OCI-LY3 (cell line): ENCODE measurements around the gene VAV2.

Source experiments
- H2AFZ ChIP-seq: fragments of 200-600, 300-600 bp; shearing (Covaris generic); 2 replicates; pipeline ENCODE4 v1.6.0; 2014; ENCODE audit warnings: antibody characterized with exemption, low read depth, low read length
- H3K27ac ChIP-seq: fragments of 200-600, 300-600 bp; sonication (generic); 2 replicates; pipeline ENCODE4 v1.5.1; 2014; ENCODE audit warnings: mild to moderate bottlenecking, low read length, moderate library complexity, mixed read lengths
- H3K27me3 ChIP-seq: fragments of 200-600, 300-600 bp; sonication (generic); 2 replicates; pipeline ENCODE4 v1.6.1; 2014; ENCODE audit warnings: low read depth, low read length, mixed read lengths
- H3K36me3 ChIP-seq: fragments of 200-600, 300-600 bp; sonication (generic); replicated peaks from 2 replicates; pipeline ENCODE3; 2014; ENCODE audit warnings: low read depth, low read length, mixed read lengths
- H3K4me1 ChIP-seq: fragments of 300-600, 200-600 bp; sonication (generic); 2 replicates; pipeline ENCODE4 v1.6.1; 2014; ENCODE audit warnings: low read length, mixed read lengths
- H3K4me2 ChIP-seq: fragments of 200-600, 300-600 bp; sonication (generic); 2 replicates; pipeline ENCODE4 v1.6.1; 2014; ENCODE audit warnings: low read length, mixed read lengths
- H3K4me3 ChIP-seq: fragments of 300-600, 200-600 bp; sonication (generic); 2 replicates; pipeline ENCODE4 v1.5.1; 2014; ENCODE audit warnings: antibody characterized with exemption, mild to moderate bottlenecking, low read length, moderate library complexity
- H3K79me2 ChIP-seq: fragments of 300-600, 200-600 bp; shearing (Covaris generic); 2 replicates; pipeline ENCODE4 v1.6.1; 2014; ENCODE audit warnings: mild to moderate bottlenecking, low read length, mixed read lengths
- H3K9ac ChIP-seq: fragments of 300-600, 200-600 bp; shearing (Covaris generic); 2 replicates; pipeline ENCODE4 v1.6.0; 2014; ENCODE audit warnings: mild to moderate bottlenecking, low read length, moderate library complexity
- H3K9me3 ChIP-seq: fragments of 200-600, 300-600 bp; shearing (Covaris generic); 2 replicates; pipeline ENCODE4 v1.6.1; 2014; ENCODE audit warnings: low read length, mixed read lengths; ENCODE audit not compliant: insufficient read depth
- H4K20me1 ChIP-seq: fragments of 200-600, 300-600 bp; sonication (generic); 2 replicates; pipeline ENCODE4 v1.6.1; 2016; ENCODE audit warnings: low read length, mixed read lengths; ENCODE audit not compliant: insufficient read depth
- EZH2phosphoT487 ChIP-seq: fragments of 200-600 bp; shearing (Covaris generic); IDR thresholded peaks from 2 replicates; pipeline ENCODE4 v1.6.1; 2018; ENCODE audit warnings: antibody characterized with exemption, mixed run types, low read depth
- TF ChIP-seq, protein P1 (sequence below): fragments of 200-600, 300-600 bp; sonication (generic); IDR thresholded peaks from 2 replicates; pipeline ENCODE4 v1.5.1; 2014; ENCODE audit warnings: antibody characterized with exemption, low read length, low read depth

VAV2 gene

DNA sequence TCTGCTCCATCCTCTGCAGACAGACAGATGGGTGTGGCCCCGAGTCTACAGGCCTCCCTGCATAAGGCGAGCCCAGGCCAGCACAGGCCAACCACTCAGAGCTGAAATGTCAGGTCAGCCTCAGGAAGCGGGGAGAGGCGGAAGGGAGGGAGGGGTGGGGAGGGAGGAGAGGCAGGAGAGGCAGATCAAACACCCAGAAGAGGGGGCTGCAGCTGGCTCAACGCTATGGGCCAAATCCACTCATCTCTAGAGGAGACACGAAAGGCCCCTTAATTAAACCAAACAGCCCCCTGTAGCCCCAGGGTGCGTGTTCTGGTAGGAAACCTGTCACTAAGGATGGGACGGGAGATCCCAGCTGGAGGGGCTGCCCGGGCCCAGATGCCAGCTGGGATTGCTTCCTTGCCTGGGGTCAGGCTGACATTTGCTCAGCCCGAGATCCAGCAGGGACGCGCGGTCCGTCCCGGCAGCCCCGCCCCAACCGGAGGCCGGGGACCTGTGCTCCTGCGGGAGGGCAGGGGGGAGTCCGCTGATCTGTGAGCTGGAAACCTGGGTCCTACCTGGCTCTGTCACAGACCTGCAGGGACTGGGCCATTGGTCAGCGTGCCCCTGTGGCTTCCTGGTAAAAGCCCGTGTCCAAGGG, 156.7 kb downstream of the VAV2 start:
- no peak overlapping the region for H3K27ac ChIP-seq
- no peak overlapping the region for H2AFZ ChIP-seq
- H3K9me3 ChIP-seq, result no peaks in the 10 kb centered on the region
- H3K36me3 ChIP-seq, result peaks cover 4% of the 10 kb centered on the region
- no peak overlapping the region for H3K9ac ChIP-seq
- no peak overlapping the region for H3K4me3 ChIP-seq
- H3K4me1 ChIP-seq, result peaks cover 10% of the 10 kb centered on the region
- peaks cover 14% of the 10 kb centered on the region for H3K79me2 ChIP-seq
- no peak overlapping the region for H3K4me2 ChIP-seq
- peaks cover 35% of the 10 kb centered on the region for H4K20me1 ChIP-seq
- TF ChIP-seq, protein P1, sequence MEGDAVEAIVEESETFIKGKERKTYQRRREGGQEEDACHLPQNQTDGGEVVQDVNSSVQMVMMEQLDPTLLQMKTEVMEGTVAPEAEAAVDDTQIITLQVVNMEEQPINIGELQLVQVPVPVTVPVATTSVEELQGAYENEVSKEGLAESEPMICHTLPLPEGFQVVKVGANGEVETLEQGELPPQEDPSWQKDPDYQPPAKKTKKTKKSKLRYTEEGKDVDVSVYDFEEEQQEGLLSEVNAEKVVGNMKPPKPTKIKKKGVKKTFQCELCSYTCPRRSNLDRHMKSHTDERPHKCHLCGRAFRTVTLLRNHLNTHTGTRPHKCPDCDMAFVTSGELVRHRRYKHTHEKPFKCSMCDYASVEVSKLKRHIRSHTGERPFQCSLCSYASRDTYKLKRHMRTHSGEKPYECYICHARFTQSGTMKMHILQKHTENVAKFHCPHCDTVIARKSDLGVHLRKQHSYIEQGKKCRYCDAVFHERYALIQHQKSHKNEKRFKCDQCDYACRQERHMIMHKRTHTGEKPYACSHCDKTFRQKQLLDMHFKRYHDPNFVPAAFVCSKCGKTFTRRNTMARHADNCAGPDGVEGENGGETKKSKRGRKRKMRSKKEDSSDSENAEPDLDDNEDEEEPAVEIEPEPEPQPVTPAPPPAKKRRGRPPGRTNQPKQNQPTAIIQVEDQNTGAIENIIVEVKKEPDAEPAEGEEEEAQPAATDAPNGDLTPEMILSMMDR, result no peak
- TF ChIP-seq EZH2phosphoT487, result no peak
- no peaks in the 10 kb centered on the region for H3K27me3 ChIP-seq

DNA sequence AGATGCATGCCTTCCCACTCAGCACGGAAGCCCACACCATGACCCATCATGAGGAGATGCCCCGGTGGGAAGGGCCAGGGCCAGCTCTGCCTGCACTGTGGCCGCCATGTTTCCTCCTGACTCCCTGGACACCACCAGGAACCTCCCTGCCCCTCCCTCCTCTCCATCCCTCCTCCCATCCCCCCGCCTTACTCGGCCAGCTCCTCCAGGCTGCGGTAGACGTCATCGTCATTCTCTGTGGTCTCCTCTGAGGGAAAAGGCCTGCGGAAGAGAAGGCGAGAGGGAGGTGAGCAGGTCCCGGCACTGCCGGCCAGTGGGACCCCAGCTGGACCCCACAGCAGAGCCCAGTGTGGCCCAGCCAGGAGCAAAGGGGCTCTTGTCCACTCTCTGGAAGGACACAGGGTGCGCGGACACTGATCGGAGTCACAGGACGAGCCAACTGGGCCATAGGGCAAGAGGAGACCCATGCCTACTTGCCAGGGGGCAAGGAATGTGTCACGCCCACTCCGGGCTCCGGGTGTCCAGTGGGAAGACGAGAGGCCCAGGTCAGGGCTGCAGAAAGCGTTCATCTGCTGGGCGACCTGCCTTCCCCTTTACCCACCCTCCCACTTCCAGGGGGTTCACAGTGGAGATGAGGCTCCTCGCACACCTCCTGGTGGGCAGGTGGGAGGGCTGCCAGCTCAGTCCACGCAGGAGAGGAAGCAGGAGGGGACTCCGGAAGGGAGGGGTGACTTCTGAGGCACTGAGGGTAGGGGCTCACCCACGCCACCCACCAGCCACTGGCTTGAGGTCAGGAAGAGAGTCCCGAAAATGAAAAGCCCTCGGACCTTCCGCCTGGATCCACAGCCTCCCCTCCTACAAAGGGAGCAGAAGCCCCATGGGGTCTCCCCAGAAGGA, 157.8 kb downstream of the VAV2 start:
- Histone ChIP-seq H3K27me3 (no peaks in the 10 kb centered on the region), H3K4me2 (no peak overlapping the region), H2AFZ (no peak overlapping the region), H3K79me2 (peaks cover 9% of the 10 kb centered on the region), H3K9ac (no peak overlapping the region), H3K9me3 (no peaks in the 10 kb centered on the region), H3K27ac (no peak overlapping the region), H4K20me1 (peaks cover 31% of the 10 kb centered on the region), H3K4me1 (peaks cover 21% of the 10 kb centered on the region), H3K36me3 (peaks cover 14% of the 10 kb centered on the region), H3K4me3 (no peak overlapping the region)
- TF ChIP-seq, protein P1, result no peak
- no peak for TF ChIP-seq EZH2phosphoT487

DNA sequence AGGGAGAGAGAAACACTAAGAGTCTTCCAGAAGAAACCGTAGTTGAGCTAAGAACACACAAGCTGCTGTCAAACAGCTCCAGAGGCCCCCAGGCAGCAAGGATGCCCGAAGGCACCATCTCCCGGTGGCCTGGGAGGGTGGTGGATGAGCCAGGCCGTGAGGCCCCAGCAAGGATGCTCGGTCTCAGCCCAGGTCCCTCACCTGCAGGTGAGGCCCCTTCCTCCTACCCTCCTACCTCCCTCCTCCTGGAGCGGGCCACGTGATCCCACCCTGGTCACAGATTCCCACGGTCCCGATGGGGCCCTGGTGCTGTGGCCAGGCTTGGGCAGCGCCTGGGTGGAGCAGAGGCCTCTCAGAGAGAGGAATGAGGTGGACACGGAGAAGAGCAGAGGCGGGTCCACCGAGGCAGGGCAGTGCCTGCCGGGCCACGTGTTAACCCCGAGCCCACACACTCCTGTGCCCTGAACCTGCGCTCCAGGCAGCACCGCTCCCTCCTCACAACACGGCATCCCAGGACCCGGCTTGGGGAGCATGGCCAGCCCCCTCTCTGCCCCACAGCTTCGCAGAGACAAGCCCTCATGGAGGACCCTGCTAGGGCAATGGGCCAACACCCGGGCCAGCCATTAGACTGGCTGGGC, 158.6 kb downstream of the VAV2 start:
- Histone ChIP-seq H3K4me2 (no peak overlapping the region), H4K20me1 (peaks cover 32% of the 10 kb centered on the region), H3K79me2 (peaks cover 11% of the 10 kb centered on the region), H3K9ac (no peak overlapping the region), H3K36me3 (peaks cover 16% of the 10 kb centered on the region), H3K4me1 (peaks cover 28% of the 10 kb centered on the region), H3K27me3 (no peaks in the 10 kb centered on the region), H3K9me3 (no peaks in the 10 kb centered on the region), H2AFZ (no peak overlapping the region), H3K4me3 (no peak overlapping the region), H3K27ac (no peak overlapping the region)
- TF ChIP-seq, protein P1, result no peak
- no peak for TF ChIP-seq EZH2phosphoT487

DNA sequence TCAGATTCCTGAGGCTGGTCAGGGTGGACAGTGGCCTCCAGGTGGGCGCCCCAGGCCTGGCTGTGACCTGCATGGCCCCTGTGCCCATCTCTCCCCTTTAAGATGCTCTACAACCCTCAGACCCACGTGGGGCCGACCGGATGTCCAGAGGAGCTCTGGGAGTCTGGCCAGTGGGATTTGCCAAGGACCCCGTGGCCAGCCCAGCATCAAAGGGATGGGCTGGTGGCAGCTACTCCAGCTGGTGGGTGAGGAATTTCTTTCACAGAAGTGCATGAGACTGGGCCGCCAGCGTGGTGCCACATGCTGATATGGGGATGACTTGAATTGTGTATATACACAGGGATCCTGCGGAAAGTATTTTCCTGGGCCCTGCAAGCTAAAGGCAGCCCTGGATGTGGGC, 159.2 kb downstream of the VAV2 start:
- H3K4me2 ChIP-seq, result no peak overlapping the region
- peaks cover 13% of the 10 kb centered on the region for H3K79me2 ChIP-seq
- H3K4me3 ChIP-seq, result no peak overlapping the region
- TF ChIP-seq EZH2phosphoT487, result no peak
- TF ChIP-seq, protein P1, result no peak
- peaks cover 28% of the 10 kb centered on the region for H3K4me1 ChIP-seq
- peaks cover 16% of the 10 kb centered on the region for H3K36me3 ChIP-seq
- H3K9me3 ChIP-seq, result no peaks in the 10 kb centered on the region
- H3K27ac ChIP-seq, result no peak overlapping the region
- H3K9ac ChIP-seq, result no peak overlapping the region
- no peaks in the 10 kb centered on the region for H3K27me3 ChIP-seq
- no peak overlapping the region for H2AFZ ChIP-seq
- peaks cover 31% of the 10 kb centered on the region for H4K20me1 ChIP-seq
